SK-N-SH (cell line): Measurements from ENCODE around the gene ITGB5.

ENCODE experiments used
- CHD2 ChIP-seq: fragments of 150-350 bp; IDR thresholded peaks from 2 replicates; pipeline ENCODE4 v1.6.1; 2018; ENCODE audit warnings: low read length; ENCODE audit not compliant: partially characterized antibody
- CTCF ChIP-seq: fragments of 200-600 bp; sonication (generic); IDR thresholded peaks from 2 replicates; pipeline ENCODE4 v1.6.1; 2017; ENCODE audit warnings: antibody characterized with exemption, mild to moderate bottlenecking, moderate library complexity
- ELF1 ChIP-seq: IDR thresholded peaks from 2 replicates; pipeline ENCODE4 v1.4.0; 2012
- EP300 ChIP-seq, 2 experiments: IDR thresholded peaks; 2 replicates each; pipeline versions ENCODE4 v1.4.0 to v1.6.1; 2012; ENCODE audit warnings: borderline replicate concordance in 1 of 2, low read depth in 1 of 2, low read length in 1 of 2
- IRF3 ChIP-seq: fragments of 150-350 bp; IDR thresholded peaks from 2 replicates; pipeline ENCODE4 v1.6.1; 2016; ENCODE audit warnings: mild to moderate bottlenecking, low read depth, low read length
- PBX3 ChIP-seq: IDR thresholded peaks from 2 replicates; pipeline ENCODE4; 2012
- POLR2AphosphoS5 ChIP-seq: IDR thresholded peaks from 2 replicates; pipeline ENCODE4 v1.6.1; 2012; ENCODE audit warnings: low read depth, low read length
- RFX5 ChIP-seq: IDR thresholded peaks from 2 replicates; pipeline ENCODE4 v1.6.1; 2012; ENCODE audit warnings: mild to moderate bottlenecking, improper control_type of control experiment, low read length
- TAF1 ChIP-seq: IDR thresholded peaks from 2 replicates; pipeline ENCODE4 v1.6.1; 2012; ENCODE audit warnings: low read depth, mild to moderate bottlenecking, low read length, moderate library complexity, borderline replicate concordance
- USF2 ChIP-seq: fragments of 150-350 bp; IDR thresholded peaks from 2 replicates; pipeline ENCODE4 v1.6.1; 2017; ENCODE audit warnings: antibody characterized with exemption, low read length, low read depth, borderline replicate concordance

GRCh38 chr3:124777762-124778470, 109.2 kb downstream of the ITGB5 start:
- TF ChIP-seq CTCF (no peak), EP300 (IDR thresholded peaks at IDR 0.05; ENCODE audit: borderline replicate concordance in 1 of 2, low read depth in 1 of 2, low read length in 1 of 2) (no peak), IRF3 (no peak), ELF1 (no peak), TAF1 (no peak), POLR2AphosphoS5 (no peak), RFX5 (no peak), USF2 (no peak), PBX3 (no peak), CHD2 (no peak)
